Endothelial cell of umbilical vein (primary cell): ENCODE measurements around the gene BLOC1S3. TPM values are rescaled to one million over a fixed set of nuclear protein-coding genes. Genes with fewer than 3 reads are reported as not detected.

Experiments used
- BruUV-seq: library from RNA; stranded (reverse); fragments of 400-500 nt; replicated peaks from 2 replicates; lab custom pipeline; 2021; lab: Mats Ljungman, UMichigan
- CTCF ChIA-PET: fragments of 300-600, 350-600 bp; sonication (Branson Sonifier 250); formaldehyde crosslinking; loops from one replicate; lab custom pipeline; 2021; ENCODE audit warnings: antibody characterized with exemption, inconsistent platforms; lab: Charles Lee
- POLR2A ChIA-PET: fragments of 300-600, 350-600 bp; sonication (Branson Sonifier 250); formaldehyde crosslinking; loops from one replicate; lab custom pipeline; 2021; ENCODE audit warnings: antibody characterized with exemption, inconsistent platforms; lab: Charles Lee
- DNase-seq: peaks from one replicate; pipeline ENCODE4 v3.0.0-alpha.2; 2011; ENCODE audit warnings: low read depth, low spot score
- FAIRE-seq: peaks from 2 replicates; lab custom pipeline; 2011; peaks lifted over from hg19 to GRCh38; lab: Jason Lieb, UNC
- H2AFZ ChIP-seq: 2 replicates; pipeline ENCODE4 v1.6.0; 2012; ENCODE audit warnings: low read depth, low read length, control low read depth, inconsistent platforms
- H3K27ac ChIP-seq: 2 replicates; pipeline ENCODE4 v1.5.1; 2011; ENCODE audit warnings: low read depth, mild to moderate bottlenecking, control low read depth, low read length, moderate library complexity; ENCODE audit not compliant: insufficient read depth
- H3K27me3 ChIP-seq, 2 experiments: 2 replicates each; pipeline versions ENCODE4 v1.6.0 to v1.6.1; 2011; ENCODE audit warnings: low read length in 2 of 2, mixed read lengths in 1 of 2; ENCODE audit not compliant: control insufficient read depth in 2 of 2, insufficient read depth in 2 of 2
- H3K36me3 ChIP-seq, 2 experiments: 2 replicates in 1 of 2; 3 replicates in 1 of 2; pipeline ENCODE4 v1.5.1; 2011; ENCODE audit warnings: low read length in 2 of 2, mild to moderate bottlenecking in 1 of 2, moderate library complexity in 1 of 2; ENCODE audit not compliant: control insufficient read depth in 2 of 2, insufficient read depth in 2 of 2; ENCODE audit errors: extremely low read depth in 1 of 2
- H3K4me1 ChIP-seq: 3 replicates; pipeline ENCODE4 v1.5.1; 2011; ENCODE audit warnings: mild to moderate bottlenecking, low read length; ENCODE audit not compliant: control insufficient read depth, insufficient read depth; ENCODE audit errors: extremely low read depth
- H3K4me2 ChIP-seq: 2 replicates; pipeline ENCODE4 v1.6.1; 2011; ENCODE audit warnings: low read length, control low read depth, mixed read lengths; ENCODE audit not compliant: insufficient read depth
- H3K4me3 ChIP-seq, 3 experiments: fragments of 200-600 bp in 1 of 3; sonication (generic), shearing (Covaris generic) in 1 of 3; replicated peaks in 1 of 3; 2 replicates each; pipeline ENCODE4 v1.5.1; 2011 to 2016; ENCODE audit warnings: control low read depth in 3 of 3, low read length in 3 of 3, mild to moderate bottlenecking in 2 of 3, inconsistent platforms in 1 of 3, low read depth in 1 of 3, moderate library complexity in 1 of 3; ENCODE audit not compliant: insufficient read depth in 1 of 3
- H3K79me2 ChIP-seq: 2 replicates; pipeline ENCODE4 v1.6.0; 2012; ENCODE audit warnings: low read length, inconsistent platforms; ENCODE audit not compliant: control insufficient read depth, insufficient read depth
- H3K9ac ChIP-seq: replicated peaks from 2 replicates; pipeline ENCODE3; 2011; ENCODE audit warnings: low read length, control low read depth; ENCODE audit not compliant: insufficient read depth; ENCODE audit errors: extremely low read depth
- H3K9me1 ChIP-seq: replicated peaks from 3 replicates; pipeline ENCODE4 v1.6.0; 2011; ENCODE audit warnings: mild to moderate bottlenecking, low read length; ENCODE audit not compliant: control insufficient read depth, insufficient read depth; ENCODE audit errors: extremely low read depth
- H3K9me3 ChIP-seq: replicated peaks from 2 replicates; pipeline ENCODE4 v1.5.1; 2012; ENCODE audit warnings: low read length, inconsistent platforms; ENCODE audit not compliant: control insufficient read depth, insufficient read depth
- H4K20me1 ChIP-seq: replicated peaks from 2 replicates; pipeline ENCODE3; 2011; ENCODE audit warnings: mild to moderate bottlenecking, low read length; ENCODE audit not compliant: control insufficient read depth, insufficient read depth; ENCODE audit errors: extremely low read depth
- FOS ChIP-seq: IDR thresholded peaks from 2 replicates; pipeline ENCODE4 v1.6.1; 2011; ENCODE audit warnings: mild to moderate bottlenecking, low read length, moderate library complexity, borderline replicate concordance; ENCODE audit not compliant: insufficient read depth
- GATA2 ChIP-seq: IDR thresholded peaks from 2 replicates; pipeline ENCODE4 v1.7.0; 2011; ENCODE audit warnings: low read depth, mild to moderate bottlenecking, moderate library complexity, mixed read lengths, low read length; ENCODE audit not compliant: insufficient read length, insufficient read depth
- dilution Hi-C: fragments of 300-500 bp; cut with MboI; formaldehyde crosslinking; loops from one replicate; pipeline ENCODE4 v1.15.0; 2019; ENCODE audit warnings: low sequenced_read_pairs; ENCODE audit not compliant: extremely low pct_ligation_motif_present
- intact Hi-C: fragments of 100-400 bp; cut with micrococcal nuclease; formaldehyde crosslinking; loops from one replicate; pipeline ENCODE4 v1.10.0; 2022
- polyA plus RNA-seq, 4 experiments: library from polyadenylated mRNA; depleted of rRNA in 3 of 4; stranded (reverse) in 3 of 4; unstranded in 1 of 4; fragments of >200 nt; gene quantifications; 2 replicates each; pipeline versions ENCODE4 v1.2.1 to v1.2.3, GENCODE V29; 2011 to 2012; ENCODE audit warnings: missing spikeins in 1 of 4
- total RNA-seq: library from RNA; stranded (reverse); gene quantifications from 2 replicates; pipeline ENCODE4 v1.2.3, GENCODE V29; 2021

BLOC1S3 gene
- total and polyA plus RNA-seq, 2 donors (not counting 3 experiments of a cell fraction or from before 2014, with no cell fraction given), result 13.6 to 17.4 TPM

- intact Hi-C loops, result no loop called here
- BruUV-seq, result no TSS peak
- DNase-seq, result no peak
- no peak overlapping the region for H3K4me2 ChIP-seq
- no peaks in the 10 kb centered on the region for H3K36me3 ChIP-seq
- POLR2A ChIA-PET, result no interaction called here
- dilution Hi-C loops, result no loop called here
- no peaks in the 10 kb centered on the region for H4K20me1 ChIP-seq
- no peak for TF ChIP-seq GATA2
- no peak overlapping the region for H3K27ac ChIP-seq
- H2AFZ ChIP-seq, result no peak overlapping the region
- H3K9ac ChIP-seq, result no peak overlapping the region
- no peak overlapping the region for H3K4me3 ChIP-seq
- no peaks in the 10 kb centered on the region for H3K9me3 ChIP-seq
- H3K27me3 ChIP-seq, result no peaks in the 10 kb centered on the region
- CTCF ChIA-PET, result interaction anchor here (0.9 to 1.3 kb wide), 2 partner anchors 8 to 62 kb away, joined by 3 to 4 read pairs; no protein-coding TSS in a partner anchor
- H3K9me1 ChIP-seq, result no peaks in the 10 kb centered on the region
- FAIRE-seq, result no peak
- no peaks in the 10 kb centered on the region for H3K79me2 ChIP-seq
- H3K4me1 ChIP-seq, result peaks cover 26% of the 10 kb centered on the region
These were observed 34.4 kb downstream of the BLOC1S3 start for GRCh38 chr19:45213031-45213430.

GRCh38 chr19:45215391-45216191 is 37.0 kb downstream of the BLOC1S3 start:
- peak overlapping the region; percentile 49 for H2AFZ ChIP-seq
- DNase-seq, result peak; percentile 60
- no peaks in the 10 kb centered on the region for H3K79me2 ChIP-seq
- H3K9me3 ChIP-seq, result no peaks in the 10 kb centered on the region
- peaks cover 29% of the 10 kb centered on the region for H3K4me1 ChIP-seq
- no peaks in the 10 kb centered on the region for H4K20me1 ChIP-seq
- no peak overlapping the region for H3K27ac ChIP-seq
- H3K4me2 ChIP-seq, result peak overlapping the region; percentile 9
- H3K4me3 ChIP-seq, result no peak overlapping the region
- H3K9me1 ChIP-seq, result no peaks in the 10 kb centered on the region
- intact Hi-C loops, result no loop called here
- no peaks in the 10 kb centered on the region for H3K27me3 ChIP-seq
- dilution Hi-C loops, result no loop called here
- TF ChIP-seq GATA2 (no peak), FOS (no peak)
- BruUV-seq, result no TSS peak
- H3K36me3 ChIP-seq, result no peaks in the 10 kb centered on the region
- ChIA-PET POLR2A (no interaction called here), CTCF (interaction anchor here (1.1 to 1.4 kb wide), 2 partner anchors 9 to 118 kb away, joined by 3 to 4 read pairs; no protein-coding TSS in a partner anchor)
- peak; percentile 92 for FAIRE-seq
- no peak overlapping the region for H3K9ac ChIP-seq
